ENCODE results near the gene BAZ2B.

DNA sequence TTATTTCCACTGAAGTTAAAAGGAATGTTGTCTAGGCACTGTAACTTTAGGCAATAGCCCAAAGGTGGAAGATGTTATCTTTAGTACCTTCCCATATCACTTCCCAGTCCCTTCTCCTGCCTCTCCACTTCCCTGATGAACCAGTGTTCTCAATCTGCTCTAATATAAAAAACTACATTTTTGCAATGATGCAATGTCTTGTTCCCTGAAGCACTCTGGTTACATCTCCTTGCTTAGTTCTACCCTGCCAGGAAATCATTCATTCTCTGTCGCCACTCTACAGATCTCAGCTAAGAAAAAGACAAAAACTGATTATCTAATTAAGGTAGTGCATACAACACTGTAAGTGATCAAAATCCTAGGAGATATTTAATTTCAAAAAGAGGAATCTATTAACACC, 71.3 kb downstream of the BAZ2B start:
- TF ChIP-seq, protein P1, sequence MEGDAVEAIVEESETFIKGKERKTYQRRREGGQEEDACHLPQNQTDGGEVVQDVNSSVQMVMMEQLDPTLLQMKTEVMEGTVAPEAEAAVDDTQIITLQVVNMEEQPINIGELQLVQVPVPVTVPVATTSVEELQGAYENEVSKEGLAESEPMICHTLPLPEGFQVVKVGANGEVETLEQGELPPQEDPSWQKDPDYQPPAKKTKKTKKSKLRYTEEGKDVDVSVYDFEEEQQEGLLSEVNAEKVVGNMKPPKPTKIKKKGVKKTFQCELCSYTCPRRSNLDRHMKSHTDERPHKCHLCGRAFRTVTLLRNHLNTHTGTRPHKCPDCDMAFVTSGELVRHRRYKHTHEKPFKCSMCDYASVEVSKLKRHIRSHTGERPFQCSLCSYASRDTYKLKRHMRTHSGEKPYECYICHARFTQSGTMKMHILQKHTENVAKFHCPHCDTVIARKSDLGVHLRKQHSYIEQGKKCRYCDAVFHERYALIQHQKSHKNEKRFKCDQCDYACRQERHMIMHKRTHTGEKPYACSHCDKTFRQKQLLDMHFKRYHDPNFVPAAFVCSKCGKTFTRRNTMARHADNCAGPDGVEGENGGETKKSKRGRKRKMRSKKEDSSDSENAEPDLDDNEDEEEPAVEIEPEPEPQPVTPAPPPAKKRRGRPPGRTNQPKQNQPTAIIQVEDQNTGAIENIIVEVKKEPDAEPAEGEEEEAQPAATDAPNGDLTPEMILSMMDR (conservative IDR thresholded peaks at IDR 0.05), result no peak
- no peak for TF ChIP-seq ZFX (IDR thresholded peaks at IDR 0.05)

All from C4-2B (cell line).